HepG2 (cell line): ENCODE data around the gene RAP1GAP2.

Source experiments
- NCOR1 ChIP-seq: fragments of 200-600 bp; sonication (generic); IDR thresholded peaks from 2 replicates; pipeline ENCODE4 v1.7.0; 2017; ENCODE audit warnings: antibody characterized with exemption, low read length, borderline replicate concordance
- SP2 ChIP-seq: sonication (generic); formaldehyde crosslinking; IDR thresholded peaks from 2 replicates; pipeline ENCODE4 v1.5.1; 2020; ENCODE audit warnings: mild to moderate bottlenecking, missing genetic modification reagents
- ZFX ChIP-seq: sonication (generic); formaldehyde crosslinking; IDR thresholded peaks from 2 replicates; pipeline ENCODE4 v1.4.0; 2020; ENCODE audit warnings: mild to moderate bottlenecking, low read depth, missing genetic modification reagents, moderate library complexity

GRCh38 chr17:2805961-2806360, 9.7 kb downstream of the RAP1GAP2 start:
- TF ChIP-seq NCOR1 (no peak), SP2 (no peak), ZFX (CRISPR knock-in tag) (no peak)
